Neural cell (in vitro differentiated cells): ENCODE results near the gene PODXL2.

Source experiments
- EP300 ChIP-seq: fragments of 450-650 bp; conservative IDR thresholded peaks from 2 replicates; pipeline ENCODE4 v1.6.1; 2014; ENCODE audit warnings: antibody characterized with exemption, mild to moderate bottlenecking, moderate library complexity; ENCODE audit not compliant: poor library complexity, severe bottlenecking
- EZH2 ChIP-seq: fragments of 200-600, 300-800 bp; shearing (Covaris generic), sonication (generic); IDR thresholded peaks from 2 replicates; pipeline ENCODE4 v1.6.1; 2014; ENCODE audit warnings: antibody characterized with exemption, low read length, borderline replicate concordance, mild to moderate bottlenecking; ENCODE audit not compliant: insufficient read depth, poor library complexity, severe bottlenecking
- POLR2AphosphoS5 ChIP-seq: IDR thresholded peaks from 2 replicates; pipeline ENCODE4 v1.6.1; 2012
- RAD21 ChIP-seq: fragments of 450-650 bp; conservative IDR thresholded peaks from 2 replicates; pipeline ENCODE4 v1.6.1; 2014; ENCODE audit warnings: antibody characterized with exemption, mild to moderate bottlenecking, moderate library complexity
- TAF1 ChIP-seq: IDR thresholded peaks from 2 replicates; pipeline ENCODE4 v1.6.1; 2012; ENCODE audit warnings: low read depth
- TF ChIP-seq, protein P1 (sequence below): fragments of 450-650 bp; IDR thresholded peaks from 2 replicates; pipeline ENCODE4 v1.5.1; 2014; ENCODE audit warnings: antibody characterized with exemption, mild to moderate bottlenecking, moderate library complexity; ENCODE audit not compliant: poor library complexity, severe bottlenecking
- TF ChIP-seq, protein P2 (sequence below): IDR thresholded peaks from 2 replicates; pipeline ENCODE4 v1.6.1; 2012; ENCODE audit warnings: borderline replicate concordance

DNA sequence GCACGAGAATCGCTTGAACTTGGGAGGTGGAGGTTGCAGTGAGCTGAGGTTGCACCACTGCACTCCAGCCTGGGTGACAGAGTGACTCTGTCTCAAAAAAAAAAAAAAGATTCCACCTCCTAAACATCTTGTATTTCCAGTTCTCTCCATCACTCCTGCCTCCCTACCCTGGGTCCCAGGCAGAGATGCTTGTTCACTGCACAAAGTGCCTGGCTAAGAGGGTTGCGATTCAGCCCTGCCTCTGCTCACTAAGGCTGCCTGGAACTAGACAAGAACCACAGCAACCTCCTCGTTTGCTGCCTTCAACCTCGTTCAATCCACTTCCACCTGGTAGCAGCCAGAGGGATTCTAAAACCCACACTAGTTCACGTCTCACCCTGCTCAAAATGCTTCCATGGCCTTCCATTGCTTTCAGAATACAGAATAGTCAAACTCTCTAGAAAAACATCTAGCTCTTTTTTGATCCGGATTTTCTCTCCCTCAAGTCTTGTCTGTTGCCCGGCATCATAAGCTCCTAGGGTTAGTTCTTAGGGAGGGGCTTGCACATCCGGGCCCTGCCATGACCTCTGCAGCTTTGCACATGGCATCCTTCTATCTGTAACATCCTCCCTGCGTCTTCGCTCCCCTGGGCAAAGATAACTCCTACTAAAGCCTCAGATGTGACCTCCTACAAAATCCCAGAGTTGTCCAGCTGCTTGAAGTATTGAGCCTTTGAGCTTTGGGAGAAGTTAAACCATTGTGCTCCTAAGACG lies 31.8 kb upstream of the PODXL2 start:
- TF ChIP-seq, protein P1, sequence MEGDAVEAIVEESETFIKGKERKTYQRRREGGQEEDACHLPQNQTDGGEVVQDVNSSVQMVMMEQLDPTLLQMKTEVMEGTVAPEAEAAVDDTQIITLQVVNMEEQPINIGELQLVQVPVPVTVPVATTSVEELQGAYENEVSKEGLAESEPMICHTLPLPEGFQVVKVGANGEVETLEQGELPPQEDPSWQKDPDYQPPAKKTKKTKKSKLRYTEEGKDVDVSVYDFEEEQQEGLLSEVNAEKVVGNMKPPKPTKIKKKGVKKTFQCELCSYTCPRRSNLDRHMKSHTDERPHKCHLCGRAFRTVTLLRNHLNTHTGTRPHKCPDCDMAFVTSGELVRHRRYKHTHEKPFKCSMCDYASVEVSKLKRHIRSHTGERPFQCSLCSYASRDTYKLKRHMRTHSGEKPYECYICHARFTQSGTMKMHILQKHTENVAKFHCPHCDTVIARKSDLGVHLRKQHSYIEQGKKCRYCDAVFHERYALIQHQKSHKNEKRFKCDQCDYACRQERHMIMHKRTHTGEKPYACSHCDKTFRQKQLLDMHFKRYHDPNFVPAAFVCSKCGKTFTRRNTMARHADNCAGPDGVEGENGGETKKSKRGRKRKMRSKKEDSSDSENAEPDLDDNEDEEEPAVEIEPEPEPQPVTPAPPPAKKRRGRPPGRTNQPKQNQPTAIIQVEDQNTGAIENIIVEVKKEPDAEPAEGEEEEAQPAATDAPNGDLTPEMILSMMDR = no peak
- TF ChIP-seq POLR2AphosphoS5 = no peak
- no peak for TF ChIP-seq RAD21
- TF ChIP-seq EZH2 = no peak
- no peak for TF ChIP-seq TAF1
- TF ChIP-seq, protein P2, sequence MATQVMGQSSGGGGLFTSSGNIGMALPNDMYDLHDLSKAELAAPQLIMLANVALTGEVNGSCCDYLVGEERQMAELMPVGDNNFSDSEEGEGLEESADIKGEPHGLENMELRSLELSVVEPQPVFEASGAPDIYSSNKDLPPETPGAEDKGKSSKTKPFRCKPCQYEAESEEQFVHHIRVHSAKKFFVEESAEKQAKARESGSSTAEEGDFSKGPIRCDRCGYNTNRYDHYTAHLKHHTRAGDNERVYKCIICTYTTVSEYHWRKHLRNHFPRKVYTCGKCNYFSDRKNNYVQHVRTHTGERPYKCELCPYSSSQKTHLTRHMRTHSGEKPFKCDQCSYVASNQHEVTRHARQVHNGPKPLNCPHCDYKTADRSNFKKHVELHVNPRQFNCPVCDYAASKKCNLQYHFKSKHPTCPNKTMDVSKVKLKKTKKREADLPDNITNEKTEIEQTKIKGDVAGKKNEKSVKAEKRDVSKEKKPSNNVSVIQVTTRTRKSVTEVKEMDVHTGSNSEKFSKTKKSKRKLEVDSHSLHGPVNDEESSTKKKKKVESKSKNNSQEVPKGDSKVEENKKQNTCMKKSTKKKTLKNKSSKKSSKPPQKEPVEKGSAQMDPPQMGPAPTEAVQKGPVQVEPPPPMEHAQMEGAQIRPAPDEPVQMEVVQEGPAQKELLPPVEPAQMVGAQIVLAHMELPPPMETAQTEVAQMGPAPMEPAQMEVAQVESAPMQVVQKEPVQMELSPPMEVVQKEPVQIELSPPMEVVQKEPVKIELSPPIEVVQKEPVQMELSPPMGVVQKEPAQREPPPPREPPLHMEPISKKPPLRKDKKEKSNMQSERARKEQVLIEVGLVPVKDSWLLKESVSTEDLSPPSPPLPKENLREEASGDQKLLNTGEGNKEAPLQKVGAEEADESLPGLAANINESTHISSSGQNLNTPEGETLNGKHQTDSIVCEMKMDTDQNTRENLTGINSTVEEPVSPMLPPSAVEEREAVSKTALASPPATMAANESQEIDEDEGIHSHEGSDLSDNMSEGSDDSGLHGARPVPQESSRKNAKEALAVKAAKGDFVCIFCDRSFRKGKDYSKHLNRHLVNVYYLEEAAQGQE = no peak
- TF ChIP-seq EP300 = no peak
